Activated CD8-positive, alpha-beta memory T cell treated with anti-CD3 and anti-CD28 coated beads for 1 hour (primary cell): ENCODE data around the gene COA8.

Source experiments
- DNase-seq, 2 donors: peaks; one replicate each; pipeline ENCODE4 v3.0.0-alpha.2; 2020; ENCODE audit warnings: low read depth in 1 of 2; ENCODE audit errors: extremely low read depth in 1 of 2

Gene COA8, protein sequence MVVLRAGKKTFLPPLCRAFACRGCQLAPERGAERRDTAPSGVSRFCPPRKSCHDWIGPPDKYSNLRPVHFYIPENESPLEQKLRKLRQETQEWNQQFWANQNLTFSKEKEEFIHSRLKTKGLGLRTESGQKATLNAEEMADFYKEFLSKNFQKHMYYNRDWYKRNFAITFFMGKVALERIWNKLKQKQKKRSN

DNA sequence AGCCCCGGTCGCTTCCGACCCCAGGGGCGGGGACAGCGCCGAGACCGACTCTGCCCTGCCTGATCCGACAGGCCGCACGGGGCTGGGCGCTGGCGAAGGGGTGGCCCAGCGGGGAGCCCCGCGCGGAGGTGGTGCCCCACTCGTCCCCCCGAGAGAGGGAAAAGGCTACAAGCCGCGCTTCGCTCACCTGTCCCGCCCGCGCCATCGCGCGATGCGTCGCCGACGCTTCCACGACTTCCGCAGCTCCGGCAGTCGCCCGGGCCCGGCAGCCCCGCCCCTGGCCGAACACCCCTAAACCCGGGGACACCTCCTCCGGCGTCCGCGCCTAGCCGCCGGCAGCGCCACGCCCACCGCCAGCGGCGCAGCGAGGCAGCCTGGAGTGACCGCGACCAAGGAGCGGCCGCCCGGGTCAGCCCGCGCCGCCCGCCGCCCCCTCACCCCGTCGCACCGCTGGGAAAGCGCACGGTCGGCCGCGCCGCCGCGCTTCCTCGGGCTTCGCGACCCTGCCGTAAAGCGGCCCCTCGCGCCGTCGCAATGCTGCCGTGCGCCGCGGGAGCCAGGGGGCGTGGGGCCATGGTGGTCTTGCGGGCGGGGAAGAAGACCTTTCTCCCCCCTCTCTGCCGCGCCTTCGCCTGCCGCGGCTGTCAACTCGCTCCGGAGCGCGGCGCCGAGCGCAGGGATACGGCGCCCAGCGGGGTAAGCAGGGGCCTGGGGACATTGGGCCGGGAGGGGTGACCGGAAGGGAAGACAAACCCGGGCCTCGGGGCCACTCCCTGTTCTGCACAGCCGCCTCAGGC, at the start of gene COA8, which contains the start of gene BAG5:
COA8 (plus strand) TSS at position 532 of the 797 bp plus-strand sequence; CDS start at position 574, 42 bp downstream.
BAG5 (minus strand) TSS at position 229 of the 797 bp plus-strand sequence. CDS start 1,493 bp downstream, outside the sequence.
- DNase-seq = peak; percentile 38 to 77

DNA sequence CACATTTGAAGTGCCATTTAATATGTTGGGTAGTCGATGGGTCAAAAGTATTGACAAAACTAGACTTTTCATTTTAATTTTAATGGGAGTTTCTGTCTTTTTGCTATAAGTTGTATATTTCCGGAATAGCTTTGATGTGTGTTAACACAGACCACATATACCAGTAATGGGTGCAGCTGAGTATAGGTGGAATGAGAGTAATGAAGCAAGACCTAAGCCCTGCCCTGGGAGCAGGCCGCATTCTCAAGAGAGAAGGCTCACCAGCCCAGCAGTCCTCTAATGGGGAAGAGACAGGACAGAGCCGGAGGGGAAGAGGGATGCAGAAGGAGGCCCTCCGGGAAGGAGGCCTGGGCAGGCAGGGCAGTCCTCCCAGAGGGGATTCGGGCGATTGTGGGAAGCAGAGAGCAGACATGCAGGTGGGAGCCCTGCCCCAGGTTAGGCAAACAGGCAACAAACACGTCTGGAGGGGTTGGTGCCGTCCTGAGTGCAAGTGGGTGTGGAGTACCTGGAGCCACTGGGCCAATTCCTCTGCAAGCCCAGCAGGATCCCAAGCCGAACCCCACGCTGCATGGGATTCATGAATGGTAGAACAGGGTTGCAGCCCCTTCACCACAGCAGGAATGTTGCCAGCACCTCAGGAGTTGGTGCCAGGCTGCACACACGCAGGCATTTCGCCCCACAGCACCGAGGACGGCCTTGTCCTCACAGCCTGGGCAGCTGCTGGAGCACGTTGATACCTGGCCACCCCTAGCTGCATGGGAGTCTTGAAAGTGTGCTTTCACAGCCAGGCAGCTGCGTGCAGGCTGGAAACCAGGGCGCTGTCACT, 48.0 kb upstream of the COA8 start:
- DNase-seq = no peak

DNA sequence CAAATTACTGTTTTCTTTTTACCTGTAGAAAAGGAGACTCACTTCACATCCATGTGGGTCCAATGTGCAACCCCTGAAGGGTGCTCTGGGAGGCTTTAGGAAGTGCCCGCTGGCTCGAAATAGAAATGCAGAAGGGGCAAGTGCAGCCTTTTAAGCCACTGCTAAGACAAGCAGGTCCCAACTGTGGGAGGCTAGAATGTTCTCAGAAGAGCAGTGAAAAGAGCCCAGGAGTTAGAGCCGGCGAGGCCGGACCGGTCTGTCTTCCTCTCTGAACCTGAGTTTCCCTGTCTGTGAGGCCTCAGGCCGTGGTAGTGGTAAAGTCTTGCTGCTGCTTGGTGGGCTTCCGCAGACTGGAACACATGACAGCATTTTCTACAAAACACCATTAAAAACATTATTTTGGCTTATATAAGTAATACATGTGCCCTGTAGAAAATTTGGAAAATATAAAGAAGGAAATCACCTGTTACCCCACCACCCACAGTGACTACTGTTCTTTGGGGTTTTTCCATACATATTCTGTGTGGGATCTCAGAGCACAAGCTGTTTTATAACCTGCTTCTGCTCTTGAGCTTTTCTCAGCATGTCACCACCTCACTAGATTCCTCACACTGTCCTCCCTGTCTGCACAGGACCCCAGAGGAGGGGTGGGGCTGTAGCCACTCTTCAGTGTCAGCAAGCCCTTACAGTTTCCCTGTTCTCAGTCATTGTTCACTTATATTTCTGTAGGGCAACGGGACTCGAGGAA, 46.2 kb upstream of the COA8 start:
- DNase-seq = no peak

DNA sequence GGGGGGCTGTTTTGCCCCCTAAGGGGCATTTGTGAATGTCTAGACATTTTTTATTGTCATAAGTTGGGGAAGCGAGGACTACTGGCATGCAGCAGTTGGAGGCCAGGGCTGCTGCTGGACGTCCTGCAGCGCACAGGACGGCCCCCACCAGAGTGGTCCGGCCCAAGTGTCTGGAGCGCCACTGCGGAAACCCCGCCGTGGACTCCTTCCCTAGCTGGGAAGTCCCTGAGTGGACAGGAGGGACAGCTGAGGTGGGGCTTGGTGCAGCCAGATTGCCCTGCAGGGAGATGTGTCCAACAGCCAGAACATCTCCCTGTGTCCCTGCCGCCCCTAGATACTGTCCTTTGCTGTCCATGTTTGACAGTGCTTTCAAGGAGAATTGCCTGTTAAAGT, 45.6 kb upstream of the COA8 start:
- no peak for DNase-seq

DNA sequence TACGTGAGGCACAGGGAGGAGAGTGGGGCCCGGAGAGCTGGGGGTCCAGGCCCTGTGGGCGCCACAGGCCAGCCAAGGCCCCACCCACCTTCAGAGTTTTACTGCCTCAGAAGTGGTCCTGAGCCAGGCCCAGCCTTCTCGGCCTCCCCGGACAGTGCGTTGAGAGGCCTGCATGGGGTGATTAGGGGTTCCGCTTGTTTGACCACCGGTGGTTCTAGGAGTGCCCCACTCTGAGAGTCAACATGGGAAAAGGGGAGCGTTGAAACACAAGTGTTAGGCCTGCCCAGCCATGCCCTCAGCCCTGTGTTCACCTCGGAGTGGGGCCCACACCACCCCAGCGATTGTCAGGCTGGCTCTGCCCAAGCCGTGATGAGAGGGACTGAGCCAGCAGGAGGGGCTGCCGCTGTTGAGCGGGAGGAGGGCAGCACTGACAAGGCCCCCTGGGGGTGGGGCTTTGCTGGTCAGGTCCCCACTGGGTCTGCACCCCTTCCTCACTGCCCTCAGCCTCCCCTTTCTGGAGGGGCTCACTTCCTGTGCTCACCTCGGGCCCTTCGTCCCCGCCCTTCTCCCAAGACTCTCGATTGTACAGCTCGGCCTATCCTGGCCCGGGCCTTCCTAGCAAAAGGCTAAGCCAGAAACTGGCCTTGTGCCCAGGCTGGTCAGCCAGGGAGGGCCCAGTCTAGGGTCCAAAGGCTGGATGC, 44.9 kb upstream of the COA8 start:
- no peak for DNase-seq

DNA sequence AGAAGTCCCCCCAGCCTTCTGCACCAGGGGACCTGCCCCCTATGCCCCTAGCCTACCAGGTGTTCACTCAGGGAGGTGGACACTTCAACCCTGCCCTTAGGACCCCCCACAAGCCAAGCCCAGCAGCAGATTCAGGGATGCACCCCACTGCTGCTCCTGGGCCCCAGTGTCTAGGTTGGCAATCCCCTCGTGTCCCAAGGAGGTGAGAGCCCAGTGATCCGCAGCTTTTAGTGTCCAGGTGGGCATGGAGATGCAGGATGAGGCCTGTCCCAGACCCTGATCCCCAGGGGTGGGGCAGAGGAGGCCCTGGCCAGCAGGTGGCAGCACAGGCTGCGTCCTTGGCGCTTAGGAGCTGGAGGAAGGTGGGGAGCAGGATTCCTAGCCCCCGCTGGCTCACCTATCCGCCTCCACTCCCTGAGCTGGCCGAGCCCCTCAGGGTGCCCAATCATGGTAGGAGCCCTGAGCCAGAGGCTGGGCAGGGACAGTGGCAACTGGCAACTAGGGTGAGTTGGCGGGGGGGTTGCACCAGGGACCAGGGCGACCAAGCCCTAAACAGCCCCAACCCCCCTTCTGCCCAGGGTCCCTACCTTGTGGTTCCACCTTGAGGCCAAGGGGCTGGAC, 44.2 kb upstream of the COA8 start:
- peak in 1 of 2 donors; percentile 55 for DNase-seq

DNA sequence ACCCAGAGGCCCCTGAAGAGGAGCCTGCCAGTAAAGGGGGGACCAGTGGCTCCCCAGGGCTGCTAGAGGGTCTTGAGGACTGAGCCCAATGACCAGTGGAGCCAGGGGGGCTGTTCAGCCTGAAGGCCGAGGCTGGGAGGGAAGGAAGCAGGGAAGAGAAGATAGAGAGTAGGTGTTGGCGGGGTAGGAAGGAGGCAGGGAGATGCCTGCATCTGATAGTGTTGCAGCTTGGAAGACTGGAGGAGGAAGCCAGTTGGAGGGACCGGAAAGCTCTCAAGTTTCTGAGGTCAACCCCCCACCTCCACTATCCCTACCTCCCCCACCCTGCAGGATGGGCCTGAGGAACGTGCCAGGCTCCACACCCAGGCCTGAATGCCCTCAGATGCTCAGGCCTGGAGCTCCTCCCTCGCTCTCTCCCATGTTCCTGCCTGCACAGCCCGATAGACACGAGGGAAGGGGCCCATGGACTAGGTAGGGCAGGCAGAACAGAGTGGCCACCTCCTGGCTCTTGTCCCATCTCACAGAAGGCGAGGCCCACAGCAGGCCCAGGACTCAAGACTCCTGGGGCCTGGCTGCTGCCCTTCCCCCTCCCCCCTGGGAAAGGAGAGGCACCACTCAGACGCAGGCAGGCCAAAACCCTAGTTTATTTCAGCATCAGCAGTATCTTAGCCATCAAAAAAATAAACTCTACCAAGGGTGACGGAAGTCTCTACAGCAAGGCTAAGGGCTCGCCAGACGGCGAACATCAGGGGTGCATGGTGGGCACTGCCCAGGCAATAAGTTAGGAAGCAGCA, 43.5 kb upstream of the COA8 start:
- no peak for DNase-seq

DNA sequence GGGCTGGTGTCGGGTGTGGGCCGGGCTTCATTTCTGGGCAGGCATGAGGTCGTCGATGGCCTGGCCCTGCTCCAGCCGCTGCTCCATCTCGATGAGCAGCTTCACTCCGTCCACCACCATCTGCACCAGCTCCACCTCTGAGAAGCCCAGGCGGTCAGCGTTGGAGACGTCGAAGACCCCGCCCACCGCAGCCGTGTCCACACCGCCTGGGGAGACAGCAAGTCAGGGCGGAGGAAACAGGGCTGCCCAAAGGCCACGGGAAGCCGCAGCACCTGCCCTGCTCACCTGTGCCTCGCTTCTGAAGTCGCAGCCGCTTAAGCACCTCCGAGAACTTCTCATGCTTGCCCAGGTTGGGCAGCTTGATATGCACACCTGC, 42.9 kb upstream of the COA8 start:
- no peak for DNase-seq

DNA sequence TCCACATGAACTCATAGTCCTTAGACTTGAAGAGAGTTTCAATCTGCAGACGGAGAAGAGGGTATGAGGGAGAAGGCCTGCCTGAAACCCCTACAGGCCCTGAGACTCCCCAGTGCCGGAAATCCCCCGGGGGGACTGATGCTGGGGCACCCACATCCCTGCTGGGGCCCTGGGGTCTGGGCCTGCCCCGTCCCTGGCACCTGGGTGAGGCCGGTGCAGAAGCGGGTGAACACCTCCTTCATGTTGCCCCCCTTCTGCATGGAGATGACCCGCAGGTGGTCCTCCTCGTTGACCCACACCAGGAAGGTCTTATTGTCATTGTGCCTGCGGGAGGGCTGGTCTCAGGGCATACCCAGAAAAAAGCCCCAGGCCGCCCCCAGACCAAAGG, 42.5 kb upstream of the COA8 start:
- no peak for DNase-seq

DNA sequence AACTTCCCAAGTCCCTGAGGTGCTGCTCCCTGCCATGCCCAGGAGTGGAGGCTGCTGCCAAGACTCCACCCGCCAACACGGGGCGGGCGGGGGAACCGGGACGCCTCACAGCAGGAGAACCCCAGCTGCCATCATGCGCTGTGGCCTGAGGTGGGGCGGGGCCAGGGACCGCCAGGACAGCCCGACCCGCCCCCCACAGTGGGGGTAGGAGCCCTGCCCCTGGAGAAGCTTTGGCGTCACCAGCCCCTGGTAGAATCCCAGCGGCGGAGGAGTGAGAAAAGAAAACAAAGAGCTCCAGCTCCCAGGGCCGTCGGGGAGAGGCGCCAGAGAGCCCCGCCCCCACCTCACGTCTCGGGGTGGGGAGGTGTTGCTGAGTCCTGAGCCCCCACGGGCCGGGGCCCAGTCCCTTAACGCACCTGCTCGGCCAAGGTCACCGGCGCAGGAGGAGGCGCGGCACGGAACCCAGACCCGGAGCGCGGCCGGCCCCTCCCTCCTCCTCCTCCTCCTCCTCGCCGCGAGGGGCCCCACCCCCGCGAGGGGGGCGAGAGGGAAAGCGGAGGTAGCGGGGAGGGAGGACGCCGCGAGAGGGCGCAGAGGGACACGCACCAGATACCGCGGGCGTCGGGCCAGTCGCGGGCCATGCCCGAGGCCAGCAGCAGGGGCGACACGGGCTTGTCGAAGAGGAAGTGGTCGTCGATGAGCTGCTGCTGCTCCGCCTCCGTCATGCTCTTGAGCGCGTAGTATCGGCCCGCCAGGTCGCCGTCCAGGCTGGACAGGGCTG, 41.9 kb upstream of the COA8 start:
- peak in 1 of 2 donors; percentile 55 for DNase-seq

DNA sequence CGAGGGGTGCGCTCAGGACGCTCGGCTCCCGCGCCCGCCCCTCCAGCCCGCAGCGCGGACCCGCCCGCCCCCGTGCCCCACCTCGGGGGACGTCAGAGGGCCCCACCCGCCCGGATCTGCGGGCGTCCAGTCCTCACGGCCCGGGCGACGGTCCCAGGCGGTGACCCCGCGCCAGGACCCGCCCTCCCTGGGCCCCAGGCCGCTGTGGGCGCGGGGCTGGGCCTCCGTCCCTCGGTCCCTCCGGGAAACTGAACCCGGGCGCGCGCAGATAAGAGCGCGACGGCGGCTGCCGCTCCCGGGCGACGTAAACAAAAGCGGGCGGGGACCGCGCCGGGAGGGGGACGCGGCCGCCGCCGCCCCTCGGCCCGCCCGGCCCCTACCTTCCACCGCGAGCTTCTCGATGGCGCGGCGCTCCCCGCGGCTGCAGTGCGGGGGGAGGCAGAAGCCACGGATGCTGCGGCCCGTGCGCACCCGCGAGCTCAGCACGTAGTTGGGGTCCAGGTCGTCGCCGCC, 41.3 kb upstream of the COA8 start:
- DNase-seq = no peak

DNA sequence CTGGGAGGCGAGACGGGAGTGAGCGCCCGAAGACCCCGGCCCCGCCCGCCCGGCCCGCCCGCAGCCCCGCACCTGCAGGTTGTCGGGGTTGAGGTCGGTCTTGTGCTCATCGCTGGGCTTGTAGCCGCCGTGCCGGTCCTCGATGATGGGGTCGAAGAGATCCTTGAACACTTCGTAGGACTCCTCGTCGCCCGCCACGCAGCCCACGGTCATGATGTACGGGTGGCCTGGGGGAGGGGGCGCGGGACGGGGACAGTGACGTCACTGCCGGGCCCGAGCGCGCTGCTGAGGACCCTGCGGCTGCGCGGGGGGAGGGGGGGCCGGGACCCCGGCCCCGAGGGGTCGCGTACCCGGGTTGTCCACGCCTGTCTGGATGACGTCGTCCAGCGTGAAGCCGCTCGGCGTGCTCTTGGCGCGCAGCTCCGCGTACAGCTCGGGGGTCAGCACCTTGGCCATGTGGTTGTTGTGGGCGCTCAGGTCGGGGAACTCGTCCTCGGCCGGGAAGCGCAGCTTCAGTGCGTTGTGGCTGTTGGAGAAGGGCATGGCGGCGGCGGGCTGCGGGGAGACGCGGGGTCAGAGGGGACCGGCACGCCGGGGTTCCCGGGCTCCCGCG, 40.7 kb upstream of the COA8 start:
- no peak for DNase-seq

DNA sequence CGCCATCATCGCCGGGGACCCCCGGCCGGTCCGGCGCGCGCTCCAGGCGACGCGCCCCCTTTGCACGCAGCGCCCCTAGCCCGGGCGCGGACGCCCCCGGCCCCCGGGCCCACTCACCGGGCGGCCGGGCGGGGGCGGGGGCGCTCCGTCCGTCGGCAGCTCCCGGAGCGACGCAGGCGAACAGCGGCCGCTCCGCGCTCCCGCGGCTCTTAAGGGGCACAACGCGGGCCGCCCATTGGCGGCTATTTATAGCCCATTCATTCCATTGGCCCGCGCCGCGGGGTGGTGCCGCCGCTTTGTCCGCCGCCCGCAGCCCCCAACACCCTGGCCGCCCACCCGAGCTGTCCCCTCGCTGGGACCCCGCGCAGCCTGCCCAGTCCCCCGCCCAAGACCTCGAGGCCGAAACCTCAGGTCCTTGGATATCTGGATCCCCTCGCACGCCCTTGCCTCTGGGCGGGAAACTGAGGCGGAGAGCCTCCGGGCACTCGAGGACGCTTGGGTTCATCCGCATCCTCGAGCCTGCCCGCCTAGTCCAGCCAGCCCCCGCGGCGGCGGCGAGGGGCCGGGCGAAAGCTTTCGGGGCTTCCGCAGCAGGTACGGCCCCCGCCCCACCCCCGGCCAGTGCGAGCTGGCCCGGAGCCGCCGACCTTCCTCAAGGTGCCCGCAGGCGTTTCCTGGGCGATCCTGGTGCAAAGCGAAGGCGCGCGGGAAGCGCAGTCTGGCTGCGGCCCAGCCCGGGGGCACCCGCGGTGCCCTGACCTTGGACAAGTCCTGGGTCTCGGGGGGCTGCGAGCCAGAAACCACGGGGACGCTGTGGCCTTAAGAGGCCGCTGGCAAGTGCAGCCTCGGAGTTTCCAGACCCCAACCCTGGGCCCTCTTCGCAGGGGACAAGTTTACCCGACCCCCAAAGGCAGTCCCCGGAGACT, 39.8 kb upstream of the COA8 start, which contains the start of gene CKB:
CKB (minus strand) TSS at position 182 of the 926 bp plus-strand sequence. CDS start 337 bp downstream, outside the sequence.
- DNase-seq = no peak

DNA sequence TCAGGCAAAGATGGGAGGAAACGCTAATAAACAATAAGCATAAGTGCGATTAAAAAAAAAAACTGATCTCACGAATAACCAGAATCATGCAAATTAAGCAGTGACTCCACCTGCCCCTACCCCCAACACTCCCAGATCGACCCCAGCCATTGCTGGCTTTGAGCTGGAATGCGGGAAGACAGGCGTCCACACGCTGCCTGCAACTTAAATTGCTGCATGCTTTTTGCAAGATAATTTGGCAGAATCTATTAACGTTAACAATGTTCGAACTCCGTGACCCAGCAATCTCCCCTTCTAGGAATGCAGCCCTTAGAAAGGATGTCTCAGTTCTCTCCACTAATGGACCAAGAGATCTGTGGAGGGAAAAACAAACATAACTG, 39.2 kb upstream of the COA8 start:
- DNase-seq = no peak

DNA sequence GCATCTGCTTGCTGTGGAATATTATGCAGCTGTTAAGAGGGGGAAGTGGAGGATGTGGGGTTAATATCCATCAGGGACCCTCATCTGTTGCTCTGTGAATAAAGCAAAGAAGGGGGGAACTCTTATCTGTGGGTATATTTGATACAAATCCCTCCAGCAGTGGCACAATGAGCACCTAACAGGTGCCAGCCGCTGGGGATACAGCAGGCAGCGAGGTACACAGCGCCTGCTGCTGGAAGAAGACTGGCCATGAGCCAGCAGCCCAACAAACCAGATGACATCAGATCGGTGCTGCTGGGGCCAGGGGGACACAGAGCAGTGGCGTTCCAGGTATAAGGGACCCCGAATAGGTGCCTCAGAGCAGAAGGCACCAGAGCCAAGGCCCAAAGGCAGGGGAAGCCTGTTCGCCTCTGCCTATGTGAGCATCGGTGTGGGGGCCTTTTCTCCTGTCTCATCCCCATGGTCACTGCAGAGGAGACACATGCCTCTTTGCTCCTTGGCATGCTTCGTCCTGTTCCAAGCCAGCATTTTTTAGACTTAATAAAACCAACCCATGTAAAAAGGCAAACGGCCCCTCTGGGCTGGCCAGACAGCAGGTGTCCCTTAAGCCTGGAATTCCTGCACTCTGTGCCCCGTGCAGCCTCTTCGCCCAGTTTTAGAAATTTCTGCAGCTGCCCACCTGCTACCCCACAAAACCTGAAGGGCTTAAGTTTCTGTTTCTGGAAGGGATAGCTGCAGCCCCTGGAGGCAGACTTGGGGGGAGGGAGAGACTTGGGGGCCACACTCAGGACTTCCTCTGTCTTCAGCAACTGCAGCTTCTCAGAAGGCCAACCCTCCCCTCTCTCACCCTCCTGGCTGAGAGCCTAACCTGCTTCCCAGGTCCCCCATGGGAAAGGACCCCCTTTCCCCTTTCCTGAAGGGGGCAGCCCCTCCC, 38.5 kb upstream of the COA8 start:
- DNase-seq = no peak
